WERI-Rb-1 (cell line): ENCODE data around the gene GET4.
"Not testable (repeated sequence)": the region's sequence is repeated elsewhere in the genome, so short reads cannot be mapped to it uniquely, and the experiment has no call there.

ENCODE experiments used
- DNase-seq: peaks from one replicate; pipeline ENCODE4 v3.0.0-alpha.2; 2020
- H3K27ac ChIP-seq: fragments of 250-450 bp; sonication (Bioruptor Pico); 2 replicates; pipeline ENCODE4 v1.5.1; 2020; ENCODE audit warnings: mild to moderate bottlenecking, moderate library complexity
- H3K27me3 ChIP-seq: fragments of 250-450 bp; sonication (Bioruptor Pico); 2 replicates; pipeline ENCODE4 v1.5.1; 2021; ENCODE audit warnings: mild to moderate bottlenecking, low read depth, moderate library complexity; ENCODE audit not compliant: insufficient read depth, severe bottlenecking
- H3K36me3 ChIP-seq: fragments of 250-450 bp; sonication (Bioruptor Pico); 2 replicates; pipeline ENCODE4 v1.5.1; 2020; ENCODE audit warnings: mild to moderate bottlenecking, moderate library complexity
- H3K4me3 ChIP-seq: 2 replicates; pipeline ENCODE4 v1.5.1; 2011; ENCODE audit warnings: low read depth, mild to moderate bottlenecking, control low read depth, low read length
- H3K9me3 ChIP-seq: fragments of 250-450 bp; sonication (Bioruptor Pico); 2 replicates; pipeline ENCODE4 v1.5.1; 2021; ENCODE audit warnings: mild to moderate bottlenecking, moderate library complexity; ENCODE audit not compliant: severe bottlenecking
- TF ChIP-seq, protein P1 (sequence below): IDR thresholded peaks from 2 replicates; pipeline ENCODE4 v1.5.1; 2011; ENCODE audit warnings: low read depth, mild to moderate bottlenecking, control low read depth, inconsistent platforms, low read length

GET4 gene

GRCh38 chr7:908159-908581 lies 31.8 kb downstream of the GET4 start:
- no peak overlapping the region for H3K27ac ChIP-seq
- no peak for DNase-seq
- no peaks in the 10 kb centered on the region for H3K27me3 ChIP-seq
- H3K36me3 ChIP-seq: no peaks in the 10 kb centered on the region
- H3K9me3 ChIP-seq: no peaks in the 10 kb centered on the region
- TF ChIP-seq, protein P1, sequence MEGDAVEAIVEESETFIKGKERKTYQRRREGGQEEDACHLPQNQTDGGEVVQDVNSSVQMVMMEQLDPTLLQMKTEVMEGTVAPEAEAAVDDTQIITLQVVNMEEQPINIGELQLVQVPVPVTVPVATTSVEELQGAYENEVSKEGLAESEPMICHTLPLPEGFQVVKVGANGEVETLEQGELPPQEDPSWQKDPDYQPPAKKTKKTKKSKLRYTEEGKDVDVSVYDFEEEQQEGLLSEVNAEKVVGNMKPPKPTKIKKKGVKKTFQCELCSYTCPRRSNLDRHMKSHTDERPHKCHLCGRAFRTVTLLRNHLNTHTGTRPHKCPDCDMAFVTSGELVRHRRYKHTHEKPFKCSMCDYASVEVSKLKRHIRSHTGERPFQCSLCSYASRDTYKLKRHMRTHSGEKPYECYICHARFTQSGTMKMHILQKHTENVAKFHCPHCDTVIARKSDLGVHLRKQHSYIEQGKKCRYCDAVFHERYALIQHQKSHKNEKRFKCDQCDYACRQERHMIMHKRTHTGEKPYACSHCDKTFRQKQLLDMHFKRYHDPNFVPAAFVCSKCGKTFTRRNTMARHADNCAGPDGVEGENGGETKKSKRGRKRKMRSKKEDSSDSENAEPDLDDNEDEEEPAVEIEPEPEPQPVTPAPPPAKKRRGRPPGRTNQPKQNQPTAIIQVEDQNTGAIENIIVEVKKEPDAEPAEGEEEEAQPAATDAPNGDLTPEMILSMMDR: no peak
- no peak overlapping the region for H3K4me3 ChIP-seq

DNA sequence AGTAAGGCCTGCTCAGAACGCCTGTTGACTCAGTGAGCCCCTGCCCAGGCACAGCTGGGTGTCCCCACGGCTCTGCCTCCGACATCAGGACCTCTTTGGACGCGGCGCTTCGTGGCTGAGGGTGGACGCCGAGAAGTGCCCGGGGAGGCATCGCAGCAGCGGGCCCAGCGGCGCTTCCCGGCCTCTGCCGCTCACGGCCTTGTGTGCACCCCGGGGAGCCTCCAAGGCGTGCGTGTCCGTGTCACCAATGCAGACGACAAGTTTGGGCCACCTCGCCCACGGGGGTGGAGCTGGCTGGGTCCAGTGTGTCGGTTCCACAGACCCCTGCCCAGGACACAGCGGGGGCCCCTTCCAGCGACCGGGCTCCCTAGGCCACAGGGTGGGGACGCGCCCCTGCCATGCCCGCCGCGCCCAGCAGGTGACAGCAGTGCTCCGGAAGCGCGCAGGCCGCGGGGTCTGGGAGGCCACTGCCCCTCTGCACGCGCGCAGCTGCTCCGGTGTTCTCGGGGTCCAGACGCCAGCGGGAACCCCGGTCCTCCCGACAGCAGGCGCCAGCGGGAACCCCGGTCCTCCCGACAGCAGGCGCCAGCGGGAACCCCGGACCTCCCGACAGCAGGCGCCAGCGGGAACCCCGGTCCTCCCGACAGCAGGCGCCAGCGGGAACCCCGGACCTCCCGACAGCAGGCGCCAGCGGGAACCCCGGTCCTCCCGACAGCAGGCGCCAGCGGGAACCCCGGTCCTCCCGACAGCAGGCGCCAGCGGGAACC lies 32.4 kb downstream of the GET4 start:
- not testable (repeated sequence) for H3K27me3 ChIP-seq, H3K27ac ChIP-seq, H3K9me3 ChIP-seq, H3K36me3 ChIP-seq
- TF ChIP-seq, protein P1: peak; percentile 95
- peak; percentile 72 for DNase-seq
- peak overlapping the region; percentile 43 for H3K4me3 ChIP-seq

DNA sequence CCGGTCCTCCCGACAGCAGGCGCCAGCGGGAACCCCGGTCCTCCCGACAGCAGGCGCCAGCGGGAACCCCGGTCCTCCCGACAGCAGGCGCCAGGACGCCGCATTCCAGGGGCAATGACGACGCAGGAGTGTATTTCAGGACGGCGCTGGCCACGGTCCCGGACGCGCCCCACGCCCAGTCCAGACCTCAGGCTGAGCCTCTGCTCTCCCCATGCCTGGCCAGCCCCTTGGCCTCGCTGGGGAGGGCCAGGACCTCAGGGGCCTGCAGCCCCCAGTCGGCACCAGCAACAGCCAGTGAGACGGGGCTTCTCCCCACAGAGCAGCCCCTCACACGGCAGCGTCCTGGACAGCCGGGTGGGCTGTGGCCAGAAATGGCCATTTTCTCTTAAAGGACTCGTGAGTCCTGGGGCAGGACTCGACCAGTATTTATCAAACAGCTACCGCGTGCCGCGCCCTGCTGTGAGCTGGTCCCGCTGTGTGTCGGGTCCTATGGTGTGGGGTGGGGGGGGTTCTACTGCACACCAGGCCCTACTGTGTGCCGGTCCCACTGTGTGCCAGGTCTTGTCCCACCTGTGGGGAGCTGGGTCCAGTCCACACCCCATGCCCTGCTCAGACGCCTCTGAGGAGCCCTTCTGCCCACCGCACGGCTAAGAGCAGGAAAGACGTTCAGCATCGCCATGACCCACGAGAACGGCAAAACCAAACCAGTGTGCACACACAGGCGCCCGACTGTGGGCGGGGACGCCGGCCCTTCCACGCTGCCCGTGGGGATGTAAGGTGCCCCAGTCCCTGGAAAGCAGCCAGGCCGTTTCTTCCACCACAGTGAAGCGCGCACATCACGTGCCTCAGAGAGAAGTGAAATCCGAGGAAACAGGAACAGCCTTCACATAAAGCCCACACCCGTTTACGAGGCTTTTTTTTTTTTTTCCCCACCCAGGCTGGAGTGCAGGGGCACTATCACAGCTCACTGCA lies 33.3 kb downstream of the GET4 start:
- DNase-seq: no peak
- no peak overlapping the region for H3K27ac ChIP-seq
- H3K4me3 ChIP-seq: peak overlapping the region; percentile 43
- TF ChIP-seq, protein P1: no peak
- H3K36me3 ChIP-seq: no peaks in the 10 kb centered on the region
- H3K27me3 ChIP-seq: no peaks in the 10 kb centered on the region
- no peaks in the 10 kb centered on the region for H3K9me3 ChIP-seq

GRCh38 chr7:910441-910861 lies 34.1 kb downstream of the GET4 start:
- TF ChIP-seq, protein P1: no peak

GRCh38 chr7:910931-911431 lies 34.6 kb downstream of the GET4 start:
- Histone ChIP-seq H3K27me3 (no peaks in the 10 kb centered on the region), H3K36me3 (no peaks in the 10 kb centered on the region), H3K9me3 (no peaks in the 10 kb centered on the region), H3K27ac (no peak overlapping the region), H3K4me3 (no peak overlapping the region)
- TF ChIP-seq, protein P1: no peak
- no peak for DNase-seq

More at GRCh38 chr7:910441-910861, 34.1 kb downstream of the GET4 start:
- Histone ChIP-seq H3K4me3 (no peak overlapping the region), H3K36me3 (no peaks in the 10 kb centered on the region), H3K9me3 (no peaks in the 10 kb centered on the region), H3K27me3 (no peaks in the 10 kb centered on the region), H3K27ac (no peak overlapping the region)
- DNase-seq: no peak
